GM19099 (cell line): ENCODE data around the gene TIMM21.
A peak's percentile ranks its signal among the peaks of the same experiment; 100 is the strongest.

Experiments used
- POLR2A ChIP-seq: IDR thresholded peaks from 3 replicates; pipeline ENCODE4 v1.6.1; 2011; ENCODE audit warnings: low read depth; ENCODE audit not compliant: insufficient read length; ENCODE audit errors: extremely low read depth

The TIMM21 gene

GRCh38 chr18:74147779-74148542 is at the start of gene TIMM21, which contains the start of gene FBXO15:
TSS of gene TIMM21 (plus strand) at chr18:74148523. CDS start at chr18:74148809, 286 bp downstream.
TSS of gene FBXO15 (minus strand) at chr18:74147834. CDS start at chr18:74147785, 49 bp downstream.
- peak; percentile 79 for TF ChIP-seq POLR2A

GRCh38 chr18:74108460-74108859 is 39.9 kb upstream of the TIMM21 start:
- no peak for TF ChIP-seq POLR2A

- no peak for TF ChIP-seq POLR2A
These were observed 38.2 kb upstream of the TIMM21 start for GRCh38 chr18:74110149-74110548.

- no peak for TF ChIP-seq POLR2A
These were observed 37.3 kb upstream of the TIMM21 start for GRCh38 chr18:74110976-74111375.

GRCh38 chr18:74113711-74114110 is 34.6 kb upstream of the TIMM21 start:
- no peak for TF ChIP-seq POLR2A

- TF ChIP-seq POLR2A: no peak
These were observed 34.2 kb upstream of the TIMM21 start for GRCh38 chr18:74114116-74114515.

- TF ChIP-seq POLR2A: no peak
These were observed 33.3 kb upstream of the TIMM21 start for GRCh38 chr18:74115046-74115445.

- TF ChIP-seq POLR2A: no peak
These were observed 31.4 kb upstream of the TIMM21 start for GRCh38 chr18:74116633-74117554.

- TF ChIP-seq POLR2A: no peak
These were observed 25.1 kb upstream of the TIMM21 start for GRCh38 chr18:74123200-74123599.

- no peak for TF ChIP-seq POLR2A
These were observed 23.7 kb upstream of the TIMM21 start for GRCh38 chr18:74124642-74125041.

- no peak for TF ChIP-seq POLR2A
These were observed 21.4 kb upstream of the TIMM21 start for GRCh38 chr18:74126684-74127655.

GRCh38 chr18:74128159-74128558 is 20.2 kb upstream of the TIMM21 start:
- TF ChIP-seq POLR2A: no peak

- TF ChIP-seq POLR2A: no peak
These were observed 17.2 kb upstream of the TIMM21 start for GRCh38 chr18:74131124-74131523.

- no peak for TF ChIP-seq POLR2A
These were observed 16.1 kb upstream of the TIMM21 start for GRCh38 chr18:74132201-74132600.
